HS-5 (cell line): ENCODE measurements around the gene MAP4K3.
"Not testable (repeated sequence)": the region's sequence is repeated elsewhere in the genome, so short reads cannot be mapped to it uniquely, and the experiment has no call there.

Source experiments
- DNase-seq: peaks from one replicate; pipeline ENCODE4 v3.0.0-alpha.2; 2012; ENCODE audit warnings: low read depth

The MAP4K3 gene

GRCh38 chr2:39301352-39301751 is 135.7 kb downstream of the MAP4K3 start:
- no peak for DNase-seq

DNA sequence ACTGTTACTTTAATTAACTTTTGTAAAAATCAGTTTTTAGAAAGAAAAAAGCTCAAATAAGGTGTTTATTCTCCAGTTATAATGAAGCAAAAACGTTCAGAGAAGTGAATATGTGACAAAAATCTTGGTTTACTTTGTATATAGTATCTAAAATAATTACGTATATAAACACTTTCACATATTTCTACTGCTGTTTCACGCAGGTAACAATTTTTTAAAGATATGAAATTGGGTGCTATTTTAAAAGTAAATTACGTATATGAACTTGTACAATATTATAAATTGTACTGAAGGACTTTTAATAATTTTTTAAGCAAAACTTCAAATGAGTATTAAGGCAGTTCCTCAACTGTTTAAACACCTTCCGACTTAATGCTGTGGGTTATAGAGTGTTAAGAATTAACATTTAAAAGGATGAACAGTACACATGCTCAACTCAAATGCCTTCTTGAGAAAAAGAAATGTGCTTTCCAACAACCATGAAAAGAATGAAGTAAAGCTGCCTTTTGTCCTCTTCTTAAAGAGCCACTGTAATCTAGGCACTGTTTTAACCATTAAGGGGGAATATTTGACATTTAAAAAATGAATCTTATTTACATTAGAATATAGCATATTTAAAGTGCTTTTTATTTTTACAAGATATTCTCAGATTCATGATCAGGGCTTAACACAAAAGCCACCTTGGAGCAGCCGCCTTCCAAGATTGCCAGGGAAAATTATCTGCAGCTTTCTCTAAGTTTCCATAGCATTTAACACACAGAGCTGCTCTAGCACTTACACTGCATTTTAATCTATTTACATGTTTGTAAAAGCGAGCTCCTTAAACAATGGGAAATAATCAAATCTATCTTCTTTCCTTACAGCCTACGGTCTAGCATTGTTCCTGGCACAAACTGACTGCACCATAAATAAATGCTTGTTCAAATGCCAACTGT is 136.8 kb downstream of the MAP4K3 start:
- DNase-seq, result no peak

- DNase-seq, result no peak
Measured at GRCh38 chr2:39290433-39290832, 146.7 kb downstream of the MAP4K3 start.

DNA sequence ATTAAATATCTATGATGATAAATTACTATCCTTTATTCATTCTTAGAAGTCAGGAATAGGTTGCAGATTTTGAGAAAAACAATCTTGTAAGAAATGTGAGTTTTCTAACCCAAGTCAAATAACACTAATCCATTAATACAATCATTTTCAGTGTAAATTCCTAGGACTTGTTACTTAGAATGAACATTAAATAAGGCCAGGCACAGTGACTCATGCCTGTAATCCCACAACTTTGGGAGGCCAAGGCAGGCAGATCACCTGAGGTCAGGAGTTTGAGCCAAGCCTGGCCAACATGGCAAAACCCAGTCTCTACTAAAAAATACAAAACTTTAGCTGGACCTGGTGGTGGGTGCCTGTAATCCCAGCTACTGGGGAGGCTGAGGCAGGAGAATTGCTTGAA is 147.5 kb downstream of the MAP4K3 start:
- no peak for DNase-seq

GRCh38 chr2:39283561-39283960 is 153.5 kb downstream of the MAP4K3 start:
- DNase-seq, result no peak

DNA sequence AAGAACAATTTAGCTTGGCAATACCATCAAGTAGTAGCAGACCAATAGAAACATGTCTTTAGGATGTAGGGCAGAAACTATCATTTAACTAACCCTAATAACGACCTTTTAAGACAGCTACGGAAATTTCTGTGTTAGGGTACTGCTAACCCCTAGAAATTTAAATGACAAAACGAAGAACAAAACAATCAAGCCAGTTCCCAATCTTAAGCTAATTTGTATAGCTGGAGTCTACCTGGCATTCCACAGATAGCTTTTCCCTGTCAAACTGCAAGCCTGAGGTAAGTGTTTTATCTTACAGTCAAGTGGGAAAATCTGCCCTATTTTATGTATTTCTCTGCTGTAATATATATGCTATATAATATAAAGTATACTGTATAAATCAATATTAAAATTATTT is 155.7 kb downstream of the MAP4K3 start:
- no peak for DNase-seq

DNA sequence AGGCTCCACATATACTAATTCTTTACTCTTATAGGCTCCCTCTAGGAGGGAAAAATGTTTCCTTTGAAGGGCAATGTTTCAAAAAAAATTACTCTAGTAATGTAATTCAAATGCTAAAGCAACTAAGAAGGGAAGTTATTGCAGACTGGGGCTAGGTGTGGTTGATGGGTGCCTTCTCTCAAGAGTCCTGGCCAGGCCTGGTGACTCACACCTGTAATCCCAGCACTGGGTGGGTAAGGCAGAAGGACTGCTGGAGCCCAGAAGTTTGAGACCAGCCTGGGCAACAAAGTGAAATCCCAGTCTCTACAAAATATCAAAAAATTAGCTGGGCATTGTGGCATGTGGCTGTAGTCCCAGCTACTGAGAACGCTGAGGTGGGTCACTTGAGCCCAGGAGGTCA is 162.1 kb downstream of the MAP4K3 start:
- no peak for DNase-seq

GRCh38 chr2:39269941-39270340 is 167.1 kb downstream of the MAP4K3 start:
- DNase-seq, result no peak

GRCh38 chr2:39266916-39267434 is 170.1 kb downstream of the MAP4K3 start:
- no peak for DNase-seq

DNA sequence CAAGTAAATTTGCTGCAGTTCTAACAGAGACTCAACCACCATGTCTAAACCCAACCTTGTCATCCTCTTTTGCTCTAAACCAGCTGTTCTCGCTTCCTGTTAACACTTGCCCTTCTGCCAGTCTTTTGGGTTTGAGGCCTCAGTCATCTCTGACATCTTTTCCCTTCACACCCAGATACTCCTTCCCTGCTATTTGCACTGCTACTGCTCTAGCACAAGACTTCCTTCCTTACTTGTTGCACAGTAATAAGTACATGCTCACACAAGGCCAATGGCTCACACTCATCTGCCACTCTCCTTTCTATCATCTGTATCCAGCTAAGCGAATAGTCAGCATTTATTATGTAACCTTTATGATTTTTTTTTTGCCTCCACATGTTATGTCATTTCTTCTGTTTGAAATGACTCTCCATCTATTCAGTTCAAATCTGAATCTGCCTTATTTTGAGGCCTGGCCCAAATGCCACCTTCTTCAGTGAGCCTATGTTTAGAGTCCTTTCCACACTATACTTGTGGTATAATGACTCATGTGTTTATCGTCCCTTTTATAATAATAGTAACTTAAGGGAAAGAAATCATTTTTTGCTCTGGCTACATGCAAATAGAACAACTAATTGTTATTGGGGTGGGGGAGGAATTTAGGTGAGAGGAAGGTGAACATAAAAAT is 170.8 kb downstream of the MAP4K3 start:
- DNase-seq, result no peak

GRCh38 chr2:39265315-39265714 is 171.8 kb downstream of the MAP4K3 start:
- no peak for DNase-seq

GRCh38 chr2:39264733-39265132 is 172.4 kb downstream of the MAP4K3 start:
- no peak for DNase-seq

DNA sequence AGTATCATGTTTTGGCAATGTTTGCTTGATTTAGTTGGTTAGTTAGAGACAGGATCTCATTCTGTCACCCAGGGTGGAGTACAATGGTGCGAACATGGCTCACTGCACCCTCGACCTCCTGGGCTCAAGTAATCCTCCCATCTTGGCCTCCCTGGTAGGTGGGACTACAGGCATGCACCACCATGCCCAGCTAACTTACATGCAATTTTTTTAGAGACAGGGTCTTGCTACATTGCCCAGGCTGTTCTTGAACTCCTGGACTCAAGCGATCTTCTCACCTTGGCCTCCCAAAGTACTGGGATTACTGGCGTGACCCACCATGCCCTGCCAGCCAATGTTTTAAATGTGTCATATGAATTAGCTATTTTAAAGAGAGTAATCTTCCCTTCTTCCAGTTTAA is 177.0 kb downstream of the MAP4K3 start:
- DNase-seq, result no peak

DNA sequence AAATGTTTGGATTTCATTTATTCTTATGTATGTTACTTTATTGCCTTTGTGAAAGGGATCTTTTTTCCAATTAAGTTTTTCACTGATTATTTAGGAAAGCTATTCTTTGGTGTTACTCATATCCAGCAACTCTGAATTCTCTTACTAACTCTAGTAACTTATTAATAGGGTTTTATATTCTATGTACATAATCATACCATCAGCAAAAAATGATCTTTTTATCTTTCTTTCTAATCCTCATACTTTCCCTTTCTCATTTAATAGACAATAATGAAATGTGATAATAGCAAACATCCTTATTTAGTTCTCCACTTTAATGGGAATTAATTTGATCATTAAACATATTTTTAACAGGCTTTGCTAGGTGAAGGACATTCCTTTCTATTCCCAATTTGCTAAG is 181.0 kb downstream of the MAP4K3 start:
- no peak for DNase-seq

DNA sequence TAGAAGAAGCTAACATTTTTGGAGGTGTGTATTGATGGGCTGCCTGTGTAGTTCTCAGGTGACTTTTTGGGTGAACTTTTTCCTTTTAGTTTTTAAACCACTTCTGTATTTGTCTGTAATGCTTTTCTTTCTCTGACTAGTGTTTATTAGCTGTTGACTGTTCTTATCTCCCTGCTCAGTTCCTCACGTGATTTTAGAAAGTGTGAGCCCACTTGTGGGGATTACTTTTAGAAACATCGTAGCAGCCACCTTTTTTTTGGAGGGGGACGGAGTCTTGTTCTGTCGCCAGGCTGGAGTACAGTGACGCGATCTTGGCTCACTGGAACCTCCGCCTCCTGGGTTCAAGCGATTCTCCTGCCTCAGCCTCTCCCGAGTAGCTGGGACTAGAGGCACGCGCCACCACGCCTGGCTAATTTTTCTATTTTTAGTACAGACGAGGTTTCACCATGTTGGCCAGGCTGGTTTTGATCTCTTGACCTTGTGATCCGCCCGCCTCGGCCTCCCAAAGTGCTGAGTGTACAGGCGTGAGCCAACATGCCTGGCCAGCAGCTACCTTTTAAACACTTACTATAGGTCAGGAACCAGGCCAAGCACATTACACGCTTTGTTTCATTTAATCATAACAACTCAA is 184.1 kb downstream of the MAP4K3 start:
- no peak for DNase-seq

DNA sequence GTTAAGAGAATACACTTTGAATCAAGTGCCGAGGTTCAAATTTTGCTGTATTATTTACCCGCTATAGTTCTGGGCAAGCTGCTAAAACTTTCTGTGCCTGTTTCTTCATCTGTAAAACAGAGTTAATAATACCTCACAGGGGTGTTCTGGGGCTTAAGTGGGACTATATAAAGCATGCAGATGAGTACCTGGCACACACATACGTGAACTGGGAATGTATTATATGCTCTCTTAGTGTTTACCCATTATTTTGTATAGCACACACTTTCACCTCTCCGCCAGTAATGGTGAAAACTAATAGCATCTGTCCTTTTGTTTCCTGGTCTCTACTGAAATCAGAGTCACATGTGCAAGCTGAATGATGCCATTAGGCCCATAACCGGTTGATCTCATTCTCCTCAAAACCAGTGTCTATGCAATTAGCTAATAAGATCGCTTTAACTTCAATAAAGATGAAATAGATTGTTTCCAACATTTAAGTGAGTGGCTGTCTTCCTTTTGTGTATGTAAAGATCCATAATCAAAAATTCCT is 189.5 kb downstream of the MAP4K3 start:
- no peak for DNase-seq

DNA sequence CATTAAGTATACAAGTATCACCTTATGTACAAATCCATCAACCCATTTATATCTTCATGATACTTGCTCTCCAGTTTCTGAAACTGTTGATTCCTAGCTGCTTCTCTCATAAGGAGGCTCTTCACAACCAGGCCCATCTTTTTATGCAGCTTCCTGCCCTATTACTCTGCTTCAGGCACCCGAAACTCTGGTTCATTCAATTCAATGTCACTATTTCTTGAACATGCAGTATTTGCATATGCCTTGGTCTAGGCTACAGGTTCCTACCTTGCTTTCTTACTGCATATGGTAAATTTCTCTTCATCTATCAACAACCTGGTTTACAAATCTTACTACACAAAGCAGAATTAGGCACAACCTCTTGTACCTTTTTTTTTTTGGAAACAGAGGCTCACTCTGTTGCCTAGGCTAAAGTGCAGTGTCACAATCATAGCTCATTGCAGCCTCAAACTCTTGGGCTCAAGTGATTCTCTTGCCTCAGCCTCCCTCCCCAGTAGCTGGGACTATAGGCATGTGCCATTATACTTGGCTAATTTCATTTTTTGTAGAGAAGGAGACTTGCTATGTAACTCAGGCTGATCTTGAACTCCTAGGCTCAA is 190.6 kb downstream of the MAP4K3 start:
- no peak for DNase-seq

- DNase-seq, result not testable (repeated sequence)
Measured at GRCh38 chr2:39244963-39245625, 192.0 kb downstream of the MAP4K3 start.

DNA sequence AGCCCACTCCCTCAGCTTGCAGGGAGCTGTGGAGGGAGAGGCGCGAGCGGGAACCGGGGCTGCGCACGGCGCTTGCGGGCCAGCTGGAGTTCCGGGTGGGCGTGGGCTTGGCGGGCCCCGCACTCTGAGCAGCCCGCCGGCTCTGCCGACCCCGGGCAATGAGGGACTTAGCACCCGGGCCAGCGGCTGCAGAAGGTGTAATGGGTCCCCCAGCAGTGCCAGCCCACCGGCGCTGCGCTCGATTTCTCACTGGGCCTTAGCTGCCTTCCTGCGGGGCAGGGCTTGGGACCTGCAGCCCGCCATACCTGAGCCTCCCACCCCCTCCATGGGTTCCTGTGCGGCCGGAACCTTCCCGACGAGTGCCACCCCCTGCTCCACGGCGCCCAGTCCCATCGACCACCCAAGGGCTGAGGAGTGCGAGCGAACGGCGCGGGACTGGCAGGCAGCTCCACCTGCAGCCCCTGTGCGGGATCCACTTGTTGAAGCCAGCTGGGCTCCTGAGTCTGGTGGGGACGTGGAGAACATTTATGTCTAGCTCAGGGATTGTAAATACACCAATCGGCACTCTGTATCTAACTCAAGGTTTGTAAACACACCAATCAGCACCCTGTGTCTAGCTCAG is 192.7 kb downstream of the MAP4K3 start:
- not testable (repeated sequence) for DNase-seq

GRCh38 chr2:39243469-39244123 is 193.5 kb downstream of the MAP4K3 start, which contains the start of gene CDKL4:
TSS of gene CDKL4 (minus strand) at chr2:39243970.
- no peak for DNase-seq
